ENCODE results near the gene E2F8. TPM values are rescaled to one million over a fixed set of nuclear protein-coding genes. Genes with fewer than 3 reads are reported as not detected.
A peak's percentile ranks its signal among the peaks of the same experiment; 100 is the strongest.

E2F8 gene, protein sequence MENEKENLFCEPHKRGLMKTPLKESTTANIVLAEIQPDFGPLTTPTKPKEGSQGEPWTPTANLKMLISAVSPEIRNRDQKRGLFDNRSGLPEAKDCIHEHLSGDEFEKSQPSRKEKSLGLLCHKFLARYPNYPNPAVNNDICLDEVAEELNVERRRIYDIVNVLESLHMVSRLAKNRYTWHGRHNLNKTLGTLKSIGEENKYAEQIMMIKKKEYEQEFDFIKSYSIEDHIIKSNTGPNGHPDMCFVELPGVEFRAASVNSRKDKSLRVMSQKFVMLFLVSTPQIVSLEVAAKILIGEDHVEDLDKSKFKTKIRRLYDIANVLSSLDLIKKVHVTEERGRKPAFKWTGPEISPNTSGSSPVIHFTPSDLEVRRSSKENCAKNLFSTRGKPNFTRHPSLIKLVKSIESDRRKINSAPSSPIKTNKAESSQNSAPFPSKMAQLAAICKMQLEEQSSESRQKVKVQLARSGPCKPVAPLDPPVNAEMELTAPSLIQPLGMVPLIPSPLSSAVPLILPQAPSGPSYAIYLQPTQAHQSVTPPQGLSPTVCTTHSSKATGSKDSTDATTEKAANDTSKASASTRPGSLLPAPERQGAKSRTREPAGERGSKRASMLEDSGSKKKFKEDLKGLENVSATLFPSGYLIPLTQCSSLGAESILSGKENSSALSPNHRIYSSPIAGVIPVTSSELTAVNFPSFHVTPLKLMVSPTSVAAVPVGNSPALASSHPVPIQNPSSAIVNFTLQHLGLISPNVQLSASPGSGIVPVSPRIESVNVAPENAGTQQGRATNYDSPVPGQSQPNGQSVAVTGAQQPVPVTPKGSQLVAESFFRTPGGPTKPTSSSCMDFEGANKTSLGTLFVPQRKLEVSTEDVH
- 0.22 TPM in 1 of 2 replicates, not detected in the other for total RNA-seq
- total RNA-seq (2013), result 0.54 TPM
- polyA plus RNA-seq, result 0.13 and 0.24 TPM in 2 replicates
- 0.51 and 0.71 TPM in 2 replicates for polyA minus RNA-seq

DNA sequence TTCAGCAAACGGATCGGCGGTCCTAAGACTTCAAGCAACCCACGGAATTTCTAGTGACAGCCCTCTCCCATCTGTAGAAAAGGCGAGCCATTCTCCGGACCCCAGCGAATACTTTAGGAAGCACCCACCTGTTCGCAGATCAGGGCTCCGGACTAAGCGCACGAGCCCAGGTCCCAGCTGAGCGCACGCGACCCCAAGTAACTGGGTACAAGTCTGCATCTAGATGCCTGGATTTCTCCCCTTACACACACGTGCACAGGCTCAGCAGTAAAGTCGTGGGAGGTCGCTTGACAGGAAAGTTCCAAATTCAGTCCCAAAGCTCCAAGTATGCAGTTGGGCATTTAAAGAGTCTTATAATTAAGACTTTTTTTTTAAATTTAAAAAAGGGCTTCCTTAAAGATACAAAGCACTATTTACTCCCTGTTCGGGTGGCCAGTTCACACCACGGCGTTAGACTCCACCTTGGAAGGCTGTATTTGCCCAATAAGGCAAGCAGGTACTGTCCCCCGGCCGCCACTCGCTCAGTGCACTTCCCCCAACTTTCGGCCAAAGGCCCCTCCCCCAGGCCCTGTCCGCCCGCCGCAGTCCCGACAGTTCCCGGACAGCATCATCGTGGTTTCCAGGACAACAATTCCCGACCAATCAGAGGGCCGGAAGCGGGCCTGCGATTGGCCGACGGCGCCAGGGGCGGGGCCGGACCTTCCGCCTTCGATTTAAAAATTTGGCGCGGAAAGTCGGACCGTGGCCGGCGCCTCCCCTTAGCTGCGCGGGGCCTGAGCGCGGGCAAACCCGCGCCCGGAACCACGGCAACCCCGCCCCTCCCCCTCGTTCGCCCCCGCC lies at the start of gene E2F8:
TSS of gene E2F8 (minus strand) at position 526 of the 840 bp plus-strand sequence. CDS start 824 bp downstream, outside the sequence.
- no peaks in the 10 kb centered on the region for H3K9me3 Mint-ChIP-seq (ENCODE audit: insufficient read depth)
- Histone ChIP-seq H4K20me1 (ENCODE audit: control insufficient read depth, insufficient read depth, low read length, poor library complexity, severe bottlenecking) (no peaks in the 10 kb centered on the region), H3K4me1 (ENCODE audit: control insufficient read depth in 2 of 2, insufficient read depth in 2 of 2, low read length in 2 of 2) (peaks cover 20 to 22% of the 10 kb centered on the region in 2 donors), H3K4me3 (ENCODE audit: control extremely low read depth in 1 of 5, extremely low read depth in 1 of 5, insufficient read depth in 1 of 5, low read depth in 2 of 5, low read length in 4 of 5) (peak within 1 kb of the TSS; percentile 49 to 91 (median 66)), H3K27ac (ENCODE audit: low read length in 2 of 2) (no peak within 1 kb of the TSS), H3K4me2 (replicated peaks; ENCODE audit: low read depth, low read length, poor library complexity, severe bottlenecking) (peak within 1 kb of the TSS; percentile 97), H3K27me3 (replicated peaks in 1 of 4; ENCODE audit: control extremely low read depth in 1 of 4, control insufficient read depth in 3 of 4, insufficient read depth in 4 of 4, low read length in 3 of 4) (peaks cover 0 to 44% (median 27%) of the 10 kb centered on the region in 4 experiments), H3K9ac (ENCODE audit: low read length) (peak within 1 kb of the TSS; percentile 76), H3K9me3 (ENCODE audit: control extremely low read depth in 1 of 3, control insufficient read depth in 2 of 3, insufficient read depth in 1 of 3, low read length in 2 of 3) (peaks cover 0 to 7% (median 0%) of the 10 kb centered on the region in 3 donors), H3K79me2 (ENCODE audit: control insufficient read depth, insufficient read depth, low read length) (no peaks in the 10 kb centered on the region), H2AFZ (ENCODE audit: insufficient read depth, low read depth, low read length, poor library complexity, severe bottlenecking) (peak within 1 kb of the TSS; percentile 63), H3K36me3 (replicated peaks in 1 of 2; ENCODE audit: control extremely low read depth in 1 of 2, control insufficient read depth in 1 of 2, extremely low read depth in 1 of 2, insufficient read depth in 2 of 2, low read length in 1 of 2) (no peaks in the 10 kb centered on the region)
- peaks cover 20% of the 10 kb centered on the region for H3K4me1 Mint-ChIP-seq
- H3K4me3 Mint-ChIP-seq, result peak within 1 kb of the TSS; percentile 96
- ChIA-PET POLR2A (interaction anchor here (0.6 kb wide), 1 partner anchor 19 kb away, joined by 3 read pairs; no protein-coding TSS in a partner anchor), CTCF (no interaction called here)
- intact Hi-C loops (cut with micrococcal nuclease), result loop anchor here (2.0 to 5.0 kb wide), 4 partner anchors 18 to 1228 kb away; partner anchors contain the start of genes SERGEF, TMEM86A and ZDHHC13
- DNase-seq, result peak; percentile 87
- ATAC-seq (ENCODE audit: low read depth), result peak; percentile 95
- under 1% methylated on average over 48 of the region's 59 CpGs for WGBS (ENCODE audit: insufficient coverage)
- H3K27me3 Mint-ChIP-seq, result peaks cover 37% of the 10 kb centered on the region
- H3K27ac Mint-ChIP-seq, result peak within 1 kb of the TSS; percentile 73
- no peak for TF ChIP-seq EZH2 (IDR thresholded peaks at IDR 0.05; ENCODE audit: borderline replicate concordance, insufficient read depth, low read depth, low read length, poor library complexity, severe bottlenecking)

DNA sequence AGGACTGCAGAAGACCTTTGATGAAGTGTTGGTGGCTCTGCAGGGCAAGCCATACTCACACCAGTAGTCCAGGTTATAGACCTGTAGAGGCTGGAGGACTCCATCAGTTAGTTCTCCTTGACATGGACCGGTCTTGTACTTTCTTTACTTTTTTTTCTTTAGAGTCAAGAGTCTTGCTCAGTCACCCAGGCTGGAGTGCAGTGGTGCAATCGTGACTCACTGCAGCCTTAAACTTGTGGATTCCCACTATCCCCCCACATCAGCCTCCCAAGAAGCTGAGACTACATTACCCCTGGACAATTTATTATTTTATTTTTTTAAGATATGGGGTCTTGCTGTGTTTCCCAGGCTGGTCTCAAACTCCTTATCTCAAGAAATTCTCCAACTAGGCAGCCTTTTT lies 49.6 kb upstream of the E2F8 start:
- Histone ChIP-seq H4K20me1 (ENCODE audit: control insufficient read depth, insufficient read depth, low read length, poor library complexity, severe bottlenecking) (no peaks in the 10 kb centered on the region), H3K4me1 (ENCODE audit: control insufficient read depth in 2 of 2, insufficient read depth in 2 of 2, low read length in 2 of 2) (no peaks in the 10 kb centered on the region), H3K27ac (ENCODE audit: low read length in 2 of 2) (no peak overlapping the region), H3K27me3 (replicated peaks in 1 of 4; ENCODE audit: control extremely low read depth in 1 of 4, control insufficient read depth in 3 of 4, insufficient read depth in 4 of 4, low read length in 3 of 4) (no peaks in the 10 kb centered on the region), H3K79me2 (ENCODE audit: control insufficient read depth, insufficient read depth, low read length) (no peaks in the 10 kb centered on the region), H3K36me3 (replicated peaks in 1 of 2; ENCODE audit: control extremely low read depth in 1 of 2, control insufficient read depth in 1 of 2, extremely low read depth in 1 of 2, insufficient read depth in 2 of 2, low read length in 1 of 2) (no peaks in the 10 kb centered on the region), H3K9me3 (ENCODE audit: control extremely low read depth in 1 of 3, control insufficient read depth in 2 of 3, insufficient read depth in 1 of 3, low read length in 2 of 3) (no peaks in the 10 kb centered on the region), H2AFZ (ENCODE audit: insufficient read depth, low read depth, low read length, poor library complexity, severe bottlenecking) (no peak overlapping the region), H3K4me2 (replicated peaks; ENCODE audit: low read depth, low read length, poor library complexity, severe bottlenecking) (no peak overlapping the region), H3K9ac (ENCODE audit: low read length) (no peak overlapping the region), H3K4me3 (ENCODE audit: control extremely low read depth in 1 of 5, extremely low read depth in 1 of 5, insufficient read depth in 1 of 5, low read depth in 2 of 5, low read length in 4 of 5) (no peak overlapping the region)
- DNase-seq (no peak), ATAC-seq (ENCODE audit: low read depth) (no peak)
- Mint-ChIP-seq H3K27ac (no peak overlapping the region), H3K4me3 (no peak overlapping the region), H3K4me1 (no peaks in the 10 kb centered on the region), H3K27me3 (peaks cover 14% of the 10 kb centered on the region), H3K9me3 (ENCODE audit: insufficient read depth) (no peaks in the 10 kb centered on the region)
- intact Hi-C loops (cut with micrococcal nuclease), result no loop called here
- ChIA-PET CTCF (no interaction called here), POLR2A (no interaction called here)
- 100% methylated on average over 2 of the region's 2 CpGs for WGBS (ENCODE audit: insufficient coverage)
- TF ChIP-seq, protein P1, sequence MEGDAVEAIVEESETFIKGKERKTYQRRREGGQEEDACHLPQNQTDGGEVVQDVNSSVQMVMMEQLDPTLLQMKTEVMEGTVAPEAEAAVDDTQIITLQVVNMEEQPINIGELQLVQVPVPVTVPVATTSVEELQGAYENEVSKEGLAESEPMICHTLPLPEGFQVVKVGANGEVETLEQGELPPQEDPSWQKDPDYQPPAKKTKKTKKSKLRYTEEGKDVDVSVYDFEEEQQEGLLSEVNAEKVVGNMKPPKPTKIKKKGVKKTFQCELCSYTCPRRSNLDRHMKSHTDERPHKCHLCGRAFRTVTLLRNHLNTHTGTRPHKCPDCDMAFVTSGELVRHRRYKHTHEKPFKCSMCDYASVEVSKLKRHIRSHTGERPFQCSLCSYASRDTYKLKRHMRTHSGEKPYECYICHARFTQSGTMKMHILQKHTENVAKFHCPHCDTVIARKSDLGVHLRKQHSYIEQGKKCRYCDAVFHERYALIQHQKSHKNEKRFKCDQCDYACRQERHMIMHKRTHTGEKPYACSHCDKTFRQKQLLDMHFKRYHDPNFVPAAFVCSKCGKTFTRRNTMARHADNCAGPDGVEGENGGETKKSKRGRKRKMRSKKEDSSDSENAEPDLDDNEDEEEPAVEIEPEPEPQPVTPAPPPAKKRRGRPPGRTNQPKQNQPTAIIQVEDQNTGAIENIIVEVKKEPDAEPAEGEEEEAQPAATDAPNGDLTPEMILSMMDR (IDR thresholded peaks at IDR 0.05), result no peak
- TF ChIP-seq EZH2 (IDR thresholded peaks at IDR 0.05; ENCODE audit: borderline replicate concordance, insufficient read depth, low read depth, low read length, poor library complexity, severe bottlenecking), result no peak

Measured in B cell (primary cell).